Pancreas (tissue), 10 donors: ENCODE results near the gene MIPEP. TPM values are rescaled to one million over a fixed set of nuclear protein-coding genes. Genes with fewer than 3 reads are reported as not detected.
"Not testable (repeated sequence)": the region's sequence is repeated elsewhere in the genome, so short reads cannot be mapped to it uniquely, and the experiment has no call there.

Experiments used
- ATAC-seq, 4 donors: fragments of 200-7000 bp; cut with Tn5 transposase; one replicate each; pipeline versions ENCODE4 v1.8.0 to v1.9.1; 2020; ENCODE audit warnings: mild to moderate bottlenecking in 4 of 4, moderate library complexity in 4 of 4
- DNase-seq, 6 donors: peaks; one replicate each; pipeline ENCODE4 v3.0.0-alpha.2; 2020
- FAIRE-seq: peaks from 2 replicates; lab custom pipeline; 2012; peaks lifted over from hg19 to GRCh38; lab: Jason Lieb, UNC
- H3K27ac ChIP-seq, 4 donors: fragments of 200-600 bp; sonication (generic); 1 replicate in 3 of 4; 2 replicates in 1 of 4; pipeline versions ENCODE4 v1.5.0 to v1.8.0; 2020
- H3K27me3 ChIP-seq, 4 donors: fragments of 200-600 bp; one replicate each; pipeline ENCODE4 v1.8.0; 2021
- H3K36me3 ChIP-seq, 3 donors: fragments of 200-600 bp; sonication (generic) in 1 of 3; one replicate each; pipeline versions ENCODE4 v1.5.0 to v1.8.0; 2020 to 2021
- H3K4me1 ChIP-seq, 3 donors: fragments of 200-600 bp; one replicate each; pipeline ENCODE4 v1.8.0; 2021
- H3K4me3 ChIP-seq, 4 donors: fragments of 200-600 bp; sonication (generic) in 2 of 4; one replicate each; pipeline versions ENCODE4 v1.5.0 to v1.8.0; 2020 to 2021
- H3K9me3 ChIP-seq, 4 donors: fragments of 200-600 bp; one replicate each; pipeline ENCODE4 v1.8.0; 2021
- WGBS, 2 donors: extraction: QIAGEN DNeasy Blood & Tissue Kit; methylation state at CpG; one replicate each; pipeline ENCODE4 v1.1.7; 2013; 5-methylcytosine and 5-hydroxymethylcytosine counted together
- intact Hi-C, 3 donors: fragments of 100-400 bp; cut with DNase I; formaldehyde crosslinking; loops; one replicate each; pipeline versions ENCODE4 v1.11.1 to v1.14.2; 2022
- polyA plus RNA-seq, 2 donors: library from polyadenylated mRNA; stranded (reverse); fragments of 200-250 nt; gene quantifications; one replicate each; pipeline ENCODE4 v1.2.3, GENCODE V29; 2013
- total RNA-seq, 6 donors: library from RNA; stranded (reverse); fragmentation: NEBNext Ultra II Directional in 4 of 6; extraction: Animal tissue kit (Norgen Biotek cat#: 25700) in 4 of 6; gene quantifications; one replicate each; pipeline versions ENCODE4 v1.2.1 to v1.2.4, GENCODE V29; 2021 to 2023
- TF ChIP-seq, protein P1 (sequence below), 4 donors: fragments of 200-600 bp; sonication (generic) in 3 of 4; IDR thresholded peaks; one replicate each; pipeline versions ENCODE4 v1.5.0 to v1.8.0; 2021; ENCODE audit warnings: antibody characterized with exemption in 4 of 4
- donor health status: healthy with polysubstance abuse.
- donor health status: DM: no; HTN: no; CAD: no; lungs with moderate emphysema.
- donor health status: DM: no; HTN: no; CAD: no.
- donor health status: control.
- donor health status: control.
- donor health status: Bipolar disorder and iron deficiency.
- donor health status: DM: yes; HTN: yes; CAD: no.
- donor health status: DM: no; HTN: no; CAD: no.
- donor health status: DM: no; HTN: no; CAD: no.
- donor health status: DM: yes; HTN: yes; CAD: no.

MIPEP gene
- total and polyA plus RNA-seq, 8 donors = 8.0 to 12.8 (median 10.6) TPM

DNA sequence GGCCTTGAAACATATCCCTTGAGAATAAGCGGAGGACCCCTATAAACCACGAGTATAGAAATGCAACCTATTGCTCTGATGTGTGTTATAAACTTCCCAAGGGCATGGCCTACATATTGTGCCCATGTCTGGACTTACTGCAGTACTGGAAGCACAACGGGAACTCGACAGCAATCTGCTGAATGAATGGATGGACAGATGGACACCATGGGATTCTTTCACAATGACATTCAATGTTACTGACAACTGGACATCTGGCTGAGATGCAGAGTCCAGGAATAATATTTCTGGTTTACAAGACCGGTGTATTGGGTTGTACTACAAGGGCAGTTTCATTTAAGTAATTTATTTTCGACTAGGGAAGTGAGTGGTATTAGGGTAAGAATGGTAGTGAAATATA lies 123.7 kb downstream of the MIPEP start:
- Histone ChIP-seq H3K4me3 (no peak overlapping the region), H3K27ac (no peak overlapping the region), H3K27me3 (no peaks in the 10 kb centered on the region), H3K9me3 (no peaks in the 10 kb centered on the region), H3K4me1 (no peaks in the 10 kb centered on the region), H3K36me3 (no peaks in the 10 kb centered on the region)
- ATAC-seq (no peak), FAIRE-seq (no peak), DNase-seq (no peak)
- TF ChIP-seq, protein P1, sequence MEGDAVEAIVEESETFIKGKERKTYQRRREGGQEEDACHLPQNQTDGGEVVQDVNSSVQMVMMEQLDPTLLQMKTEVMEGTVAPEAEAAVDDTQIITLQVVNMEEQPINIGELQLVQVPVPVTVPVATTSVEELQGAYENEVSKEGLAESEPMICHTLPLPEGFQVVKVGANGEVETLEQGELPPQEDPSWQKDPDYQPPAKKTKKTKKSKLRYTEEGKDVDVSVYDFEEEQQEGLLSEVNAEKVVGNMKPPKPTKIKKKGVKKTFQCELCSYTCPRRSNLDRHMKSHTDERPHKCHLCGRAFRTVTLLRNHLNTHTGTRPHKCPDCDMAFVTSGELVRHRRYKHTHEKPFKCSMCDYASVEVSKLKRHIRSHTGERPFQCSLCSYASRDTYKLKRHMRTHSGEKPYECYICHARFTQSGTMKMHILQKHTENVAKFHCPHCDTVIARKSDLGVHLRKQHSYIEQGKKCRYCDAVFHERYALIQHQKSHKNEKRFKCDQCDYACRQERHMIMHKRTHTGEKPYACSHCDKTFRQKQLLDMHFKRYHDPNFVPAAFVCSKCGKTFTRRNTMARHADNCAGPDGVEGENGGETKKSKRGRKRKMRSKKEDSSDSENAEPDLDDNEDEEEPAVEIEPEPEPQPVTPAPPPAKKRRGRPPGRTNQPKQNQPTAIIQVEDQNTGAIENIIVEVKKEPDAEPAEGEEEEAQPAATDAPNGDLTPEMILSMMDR (IDR thresholded peaks at IDR 0.05) = no peak
- intact Hi-C loops = no loop called here
- WGBS, 2 donors = 93% methylated on average over 6 of the region's 6 CpGs

DNA sequence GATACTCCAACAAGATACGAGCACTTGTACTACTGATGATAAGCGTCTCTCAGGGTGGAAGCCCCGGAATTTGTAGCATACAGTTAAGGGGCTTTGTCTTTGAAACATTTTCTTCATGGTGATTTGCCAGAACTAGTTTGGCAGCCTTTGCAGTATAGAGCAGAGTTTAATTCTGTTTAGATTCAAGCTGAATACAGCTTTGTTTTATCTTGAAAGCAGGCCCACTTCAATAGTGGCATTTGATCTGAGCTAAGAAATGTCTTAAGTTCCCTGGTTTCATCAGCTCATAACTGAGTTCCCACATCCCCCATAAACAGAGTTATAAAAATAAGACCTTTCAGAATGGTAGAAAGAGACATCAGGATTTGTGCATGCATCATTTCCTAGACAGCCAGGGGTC lies 125.9 kb downstream of the MIPEP start:
- ATAC-seq = no peak
- no peak for DNase-seq
- Histone ChIP-seq H3K36me3 (no peaks in the 10 kb centered on the region), H3K27me3 (no peaks in the 10 kb centered on the region), H3K9me3 (no peaks in the 10 kb centered on the region), H3K4me3 (no peak overlapping the region), H3K27ac (no peak overlapping the region), H3K4me1 (no peaks in the 10 kb centered on the region)
- no peak for FAIRE-seq
- 88 to 93% methylated on average over 3 of the region's 3 CpGs for WGBS, 2 donors
- TF ChIP-seq, protein P1 (IDR thresholded peaks at IDR 0.05) = no peak
- intact Hi-C loops = no loop called here

DNA sequence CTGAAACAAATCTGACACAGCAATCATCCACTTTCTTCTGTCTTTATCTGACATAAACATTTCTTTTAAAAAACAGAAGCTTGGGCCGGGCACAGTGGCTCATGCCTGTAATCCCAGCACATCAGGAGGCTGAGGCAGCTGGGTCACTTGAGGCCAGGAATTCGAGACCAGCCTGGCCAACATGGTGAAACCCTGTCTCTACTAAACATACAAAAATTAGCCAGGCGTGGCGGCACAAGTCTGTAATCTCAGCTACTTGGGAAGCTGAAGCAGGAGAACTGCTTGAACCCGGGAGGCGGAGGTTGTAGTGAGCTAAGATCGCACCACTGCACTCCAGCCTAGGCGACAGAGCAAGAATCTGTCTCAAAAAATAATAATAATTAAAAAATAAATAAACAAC lies 127.4 kb downstream of the MIPEP start:
- H3K27ac ChIP-seq, H3K27me3 ChIP-seq, H3K4me1 ChIP-seq, FAIRE-seq, H3K4me3 ChIP-seq, DNase-seq, H3K36me3 ChIP-seq, intact Hi-C loops, ATAC-seq, H3K9me3 ChIP-seq: not testable (repeated sequence)
- 83% methylated on average over 8 of the region's 8 CpGs for WGBS, 2 donors

DNA sequence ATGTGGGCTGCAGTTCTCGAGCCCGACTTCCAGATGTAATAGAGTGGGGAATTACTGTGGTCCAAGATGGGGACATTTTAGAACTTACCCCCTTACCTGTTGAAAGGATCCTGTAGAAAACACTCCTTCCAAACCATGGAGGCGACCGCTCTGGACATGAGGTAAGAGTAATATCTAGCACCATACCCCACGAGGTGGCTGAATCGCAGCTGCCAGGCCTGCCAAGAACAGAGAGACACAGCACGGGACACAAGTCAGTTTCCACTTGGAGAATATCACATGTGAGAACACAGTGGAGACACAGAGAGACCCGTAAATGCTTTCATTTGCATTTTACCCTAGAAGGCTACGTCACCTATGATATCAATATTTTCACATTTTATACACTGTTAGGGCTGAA lies 129.2 kb downstream of the MIPEP start:
- Histone ChIP-seq H3K36me3 (no peaks in the 10 kb centered on the region), H3K27me3 (no peaks in the 10 kb centered on the region), H3K4me1 (no peaks in the 10 kb centered on the region), H3K9me3 (no peaks in the 10 kb centered on the region), H3K4me3 (no peak overlapping the region), H3K27ac (no peak overlapping the region)
- WGBS, 2 donors = 92 to 96% methylated on average over 9 of the region's 9 CpGs
- ATAC-seq = no peak
- no peak for DNase-seq
- no peak for FAIRE-seq
- TF ChIP-seq, protein P1 (IDR thresholded peaks at IDR 0.05) = no peak
- intact Hi-C loops = no loop called here

DNA sequence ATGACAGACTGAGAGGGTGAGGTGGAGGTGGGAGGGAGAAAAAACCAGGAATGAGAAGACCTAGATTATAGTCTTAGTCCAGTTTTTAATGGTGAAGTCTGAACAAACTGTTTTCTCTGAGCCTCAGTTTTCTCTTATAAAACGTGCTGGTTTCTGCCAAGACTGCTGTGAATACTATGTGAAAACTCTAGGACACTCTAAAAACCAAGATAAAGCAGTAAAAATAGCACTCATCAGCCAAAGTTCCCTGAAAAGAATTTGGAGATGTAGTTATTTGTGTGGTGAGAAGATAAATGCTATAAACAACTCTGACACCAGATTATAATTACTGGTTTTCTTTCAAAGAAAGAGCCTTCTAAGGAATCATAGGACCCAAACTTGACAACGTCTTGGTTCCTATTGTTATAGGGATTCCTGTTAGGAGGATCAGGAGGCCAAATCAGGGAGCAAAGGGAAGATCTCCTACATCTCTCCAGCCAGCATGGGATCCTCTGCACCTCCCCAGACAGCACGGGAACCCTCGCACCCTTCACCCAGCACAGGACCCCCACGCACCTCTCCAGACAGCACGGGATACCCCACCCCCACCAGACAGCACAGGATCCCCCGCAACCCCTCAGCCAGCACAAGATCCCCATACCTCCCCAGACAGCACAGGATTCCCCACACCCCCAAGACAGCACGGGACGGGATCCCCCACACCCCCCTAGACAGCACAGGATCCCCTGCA lies 130.2 kb downstream of the MIPEP start:
- 86 to 87% methylated on average over 9 of the region's 9 CpGs for WGBS, 2 donors

More for the DNA sequence above, 130.2 kb downstream of the MIPEP start:
- peaks cover 0 to 9% (median 0%) of the 10 kb centered on the region in 3 donors for H3K4me1 ChIP-seq
- no peak overlapping the region for H3K27ac ChIP-seq
- intact Hi-C loops = no loop called here
- H3K36me3 ChIP-seq = no peaks in the 10 kb centered on the region
- no peak for DNase-seq
- no peaks in the 10 kb centered on the region for H3K27me3 ChIP-seq
- FAIRE-seq = no peak
- ATAC-seq = no peak
- H3K4me3 ChIP-seq = no peak overlapping the region
- TF ChIP-seq, protein P1 (IDR thresholded peaks at IDR 0.05) = no peak
- no peaks in the 10 kb centered on the region for H3K9me3 ChIP-seq
